BE2C (cell line): ENCODE measurements around the gene OTUD4.

Source experiments
- DNase-seq: peaks from one replicate; pipeline ENCODE4 v3.0.0-alpha.2; 2020
- H3K27me3 ChIP-seq: fragments of 250-450 bp; sonication (Bioruptor Pico); 2 replicates; pipeline ENCODE4 v1.5.1; 2020; ENCODE audit warnings: mild to moderate bottlenecking
- H3K36me3 ChIP-seq: fragments of 250-450 bp; sonication (Bioruptor Pico); 2 replicates; pipeline ENCODE4 v1.5.1; 2020; ENCODE audit warnings: mild to moderate bottlenecking
- H3K4me1 ChIP-seq: fragments of 250-450 bp; sonication (Bioruptor Pico); 2 replicates; pipeline ENCODE4 v1.5.1; 2020
- H3K4me3 ChIP-seq: 2 replicates; pipeline ENCODE4 v1.5.1; 2011; ENCODE audit warnings: low read depth, low read length
- H3K9me3 ChIP-seq: fragments of 250-450 bp; sonication (Bioruptor Pico); 2 replicates; pipeline ENCODE4 v1.5.1; 2020
- TF ChIP-seq, protein P1 (sequence below): IDR thresholded peaks from 2 replicates; pipeline ENCODE4 v1.5.1; 2012; ENCODE audit warnings: mild to moderate bottlenecking, low read depth, low read length

OTUD4 gene

DNA sequence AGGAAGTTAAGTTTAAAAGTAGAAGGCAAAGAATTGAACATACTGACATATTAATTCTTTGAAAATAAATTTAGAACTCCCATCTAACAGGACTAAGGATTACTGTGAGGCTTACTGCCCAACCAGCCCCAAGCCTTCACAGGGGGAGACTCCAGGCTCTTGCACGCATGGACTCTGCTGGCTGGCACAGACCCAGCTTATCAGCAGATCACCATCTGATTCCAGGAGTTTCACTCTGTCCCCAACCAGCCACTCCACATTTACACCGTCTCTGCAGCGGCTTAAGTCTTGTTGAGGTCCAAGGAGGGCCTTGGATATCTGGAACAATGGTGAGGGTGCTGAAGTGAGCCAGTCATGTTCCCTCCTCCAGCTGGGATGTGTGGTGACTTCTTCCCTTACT lies 16.4 kb upstream of the OTUD4 start:
- DNase-seq: no peak
- TF ChIP-seq, protein P1, sequence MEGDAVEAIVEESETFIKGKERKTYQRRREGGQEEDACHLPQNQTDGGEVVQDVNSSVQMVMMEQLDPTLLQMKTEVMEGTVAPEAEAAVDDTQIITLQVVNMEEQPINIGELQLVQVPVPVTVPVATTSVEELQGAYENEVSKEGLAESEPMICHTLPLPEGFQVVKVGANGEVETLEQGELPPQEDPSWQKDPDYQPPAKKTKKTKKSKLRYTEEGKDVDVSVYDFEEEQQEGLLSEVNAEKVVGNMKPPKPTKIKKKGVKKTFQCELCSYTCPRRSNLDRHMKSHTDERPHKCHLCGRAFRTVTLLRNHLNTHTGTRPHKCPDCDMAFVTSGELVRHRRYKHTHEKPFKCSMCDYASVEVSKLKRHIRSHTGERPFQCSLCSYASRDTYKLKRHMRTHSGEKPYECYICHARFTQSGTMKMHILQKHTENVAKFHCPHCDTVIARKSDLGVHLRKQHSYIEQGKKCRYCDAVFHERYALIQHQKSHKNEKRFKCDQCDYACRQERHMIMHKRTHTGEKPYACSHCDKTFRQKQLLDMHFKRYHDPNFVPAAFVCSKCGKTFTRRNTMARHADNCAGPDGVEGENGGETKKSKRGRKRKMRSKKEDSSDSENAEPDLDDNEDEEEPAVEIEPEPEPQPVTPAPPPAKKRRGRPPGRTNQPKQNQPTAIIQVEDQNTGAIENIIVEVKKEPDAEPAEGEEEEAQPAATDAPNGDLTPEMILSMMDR: no peak
- no peaks in the 10 kb centered on the region for H3K36me3 ChIP-seq

DNA sequence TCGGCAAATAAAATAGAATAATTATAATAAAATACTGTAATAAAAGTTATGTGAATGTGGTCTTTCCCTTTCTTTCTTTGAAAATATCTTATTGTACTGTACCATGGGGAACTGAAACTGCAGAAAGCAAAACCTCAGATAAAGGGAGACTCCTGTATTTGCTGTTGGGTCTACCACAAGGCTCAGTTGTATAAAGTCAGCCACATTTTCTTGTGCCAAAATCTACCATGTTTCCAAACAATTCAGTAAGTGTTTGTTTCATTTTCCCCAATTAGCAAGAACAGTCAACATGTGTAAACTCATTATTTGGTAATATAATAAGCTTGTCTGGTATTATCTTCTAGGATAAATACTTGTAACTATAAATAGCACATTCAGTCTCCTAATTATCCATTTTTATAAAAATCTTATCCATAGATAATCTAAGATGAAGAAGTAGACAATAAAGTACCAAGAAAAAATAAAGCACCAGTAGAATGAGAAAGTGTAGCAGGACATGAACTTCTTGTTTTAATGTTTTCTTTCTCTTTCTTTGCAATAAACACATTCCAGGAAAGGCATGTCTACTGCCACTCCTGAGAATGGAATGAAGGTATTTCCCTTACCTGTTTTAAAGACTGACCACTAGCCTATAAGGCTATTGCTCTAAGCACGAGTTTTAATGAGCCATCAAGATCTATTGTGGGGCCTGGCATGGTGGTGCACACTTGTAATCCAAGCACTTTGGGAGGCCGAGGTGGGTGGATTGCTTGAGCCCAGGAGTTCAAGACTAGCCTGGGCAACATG lies 15.0 kb upstream of the OTUD4 start:
- DNase-seq: no peak
- H3K4me3 ChIP-seq: no peak overlapping the region
- TF ChIP-seq, protein P1: no peak

More for the DNA sequence above, 16.4 kb upstream of the OTUD4 start:
- no peaks in the 10 kb centered on the region for H3K9me3 ChIP-seq
- no peak overlapping the region for H3K4me3 ChIP-seq
- no peaks in the 10 kb centered on the region for H3K4me1 ChIP-seq
- H3K27me3 ChIP-seq: no peaks in the 10 kb centered on the region

DNA sequence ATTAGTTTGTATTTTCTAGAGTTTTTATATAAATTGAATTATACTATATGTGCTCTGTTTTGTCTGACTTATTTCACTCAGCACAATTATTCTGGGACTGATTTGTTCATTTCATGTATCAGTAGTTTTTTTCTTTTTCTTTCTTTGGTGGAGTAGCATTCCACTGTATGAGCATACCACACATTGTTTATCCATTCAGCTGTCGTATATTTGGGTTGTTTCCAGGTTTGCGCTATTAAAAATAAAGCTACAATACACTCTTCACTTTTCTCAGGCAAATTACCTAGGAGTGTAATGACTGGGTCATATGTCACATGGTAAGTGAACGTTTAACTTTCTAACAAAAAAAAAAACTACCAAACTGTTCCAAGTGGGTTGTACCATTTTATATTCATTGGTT lies 9.6 kb upstream of the OTUD4 start:
- no peaks in the 10 kb centered on the region for H3K4me1 ChIP-seq
- H3K9me3 ChIP-seq: no peaks in the 10 kb centered on the region
- H3K36me3 ChIP-seq: no peaks in the 10 kb centered on the region
- no peaks in the 10 kb centered on the region; the same call in 1 of the 2 replicates for H3K27me3 ChIP-seq
- TF ChIP-seq, protein P1: no peak
- H3K4me3 ChIP-seq: no peak overlapping the region
- no peak for DNase-seq

More for the DNA sequence above, 15.0 kb upstream of the OTUD4 start:
- Histone ChIP-seq H3K4me1 (no peaks in the 10 kb centered on the region), H3K36me3 (no peaks in the 10 kb centered on the region), H3K27me3 (no peaks in the 10 kb centered on the region), H3K9me3 (no peaks in the 10 kb centered on the region)

DNA sequence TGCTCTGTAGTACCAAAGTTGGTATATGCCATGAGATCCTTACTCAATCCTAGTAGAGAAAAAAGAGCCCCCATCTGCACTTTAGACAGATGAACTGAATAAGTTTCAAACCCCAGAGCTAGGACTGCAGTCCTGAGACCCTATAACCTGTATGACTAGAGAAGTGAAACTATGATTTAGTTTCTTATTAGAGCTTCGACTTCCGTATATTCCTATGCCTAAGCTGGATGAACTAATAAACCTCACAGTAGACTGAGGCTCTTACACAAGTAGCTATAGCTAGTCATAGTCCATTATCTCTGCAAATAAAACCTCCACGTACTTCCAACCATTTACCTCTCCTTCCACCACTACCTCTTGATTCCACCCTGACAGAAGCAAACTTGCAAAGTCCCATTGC lies 6.3 kb upstream of the OTUD4 start:
- DNase-seq: no peak
- Histone ChIP-seq H3K36me3 (no peaks in the 10 kb centered on the region), H3K4me1 (no peaks in the 10 kb centered on the region), H3K9me3 (no peaks in the 10 kb centered on the region), H3K4me3 (no peak overlapping the region), H3K27me3 (no peaks in the 10 kb centered on the region; the same call in 1 of the 2 replicates)
- TF ChIP-seq, protein P1: no peak

DNA sequence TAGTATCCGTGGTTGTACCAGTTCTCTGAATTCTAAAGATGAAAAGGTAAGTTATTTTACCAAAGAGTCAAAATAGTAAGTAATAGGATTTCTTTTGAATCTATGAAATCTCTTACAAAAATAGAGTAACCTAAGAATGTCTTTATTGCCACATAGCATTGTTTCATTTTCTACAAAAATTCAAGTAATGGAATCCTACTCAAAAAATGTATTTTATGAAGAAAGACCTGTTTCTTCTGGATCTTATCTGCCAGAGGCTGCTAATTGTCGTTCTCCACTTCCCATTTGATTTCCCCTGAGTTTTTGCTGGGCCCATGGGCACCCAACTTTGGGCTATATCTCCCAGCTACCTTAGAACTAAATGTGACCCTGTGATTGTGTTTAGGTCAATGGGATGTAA lies 3.2 kb upstream of the OTUD4 start:
- TF ChIP-seq, protein P1: no peak
- Histone ChIP-seq H3K4me1 (no peaks in the 10 kb centered on the region), H3K27me3 (no peaks in the 10 kb centered on the region; the same call in 1 of the 2 replicates)

DNA sequence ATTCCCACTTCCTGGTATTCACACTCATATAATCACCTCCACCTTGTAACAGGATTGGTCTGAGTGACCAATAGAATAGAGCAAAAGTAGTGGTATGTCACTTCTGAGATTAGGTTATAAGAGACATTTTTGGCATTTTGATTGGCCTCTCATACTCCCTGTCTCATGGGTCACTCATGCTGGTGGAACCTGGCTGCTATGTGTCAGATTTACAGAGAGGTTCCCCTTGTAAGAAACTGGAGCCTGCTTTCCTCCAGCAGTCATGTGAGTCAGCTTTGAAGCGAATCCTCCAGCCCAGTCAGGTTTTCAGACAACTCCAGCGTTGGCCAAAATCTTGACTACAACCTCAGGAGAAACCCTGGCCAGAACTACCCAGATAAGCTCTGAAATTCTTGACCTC lies 2.6 kb upstream of the OTUD4 start:
- no peaks in the 10 kb centered on the region for H3K4me1 ChIP-seq
- H3K36me3 ChIP-seq: no peaks in the 10 kb centered on the region; the same call in 1 of the 2 replicates
- DNase-seq: no peak
- TF ChIP-seq, protein P1: no peak
- H3K9me3 ChIP-seq: no peaks in the 10 kb centered on the region
- H3K4me3 ChIP-seq: no peak overlapping the region
- H3K27me3 ChIP-seq: no peaks in the 10 kb centered on the region; the same call in 1 of the 2 replicates

More for the DNA sequence above, 3.2 kb upstream of the OTUD4 start:
- Histone ChIP-seq H3K36me3 (no peaks in the 10 kb centered on the region; the same call in 1 of the 2 replicates), H3K9me3 (no peaks in the 10 kb centered on the region), H3K4me3 (no peak overlapping the region)
- DNase-seq: no peak
